Dermis microvascular lymphatic vessel endothelial cell (primary cell): ENCODE measurements around the gene COPZ1. TPM values are rescaled to one million over a fixed set of nuclear protein-coding genes. Genes with fewer than 3 reads are reported as not detected.
A peak's percentile ranks its signal among the peaks of the same experiment; 100 is the strongest.
"Not testable (repeated sequence)": the region's sequence is repeated elsewhere in the genome, so short reads cannot be mapped to it uniquely, and the experiment has no call there.

Source experiments
- DNase-seq, 2 donors: peaks; one replicate each; pipeline versions ENCODE4 v3.0.0 to v3.0.0-alpha.2; 2010; ENCODE audit warnings: low read depth in 2 of 2
- total RNA-seq: library from RNA; depleted of rRNA; stranded (reverse); fragments of >200 nt; gene quantifications from 2 replicates; pipeline ENCODE4 v1.2.1, GENCODE V29; 2014

COPZ1 gene
- total RNA-seq, 1 donor from 2014 or later: 75.4 TPM

GRCh38 chr12:54294152-54294952, 30.6 kb upstream of the COPZ1 start:
- peak; percentile 15 to 53 for DNase-seq

DNA sequence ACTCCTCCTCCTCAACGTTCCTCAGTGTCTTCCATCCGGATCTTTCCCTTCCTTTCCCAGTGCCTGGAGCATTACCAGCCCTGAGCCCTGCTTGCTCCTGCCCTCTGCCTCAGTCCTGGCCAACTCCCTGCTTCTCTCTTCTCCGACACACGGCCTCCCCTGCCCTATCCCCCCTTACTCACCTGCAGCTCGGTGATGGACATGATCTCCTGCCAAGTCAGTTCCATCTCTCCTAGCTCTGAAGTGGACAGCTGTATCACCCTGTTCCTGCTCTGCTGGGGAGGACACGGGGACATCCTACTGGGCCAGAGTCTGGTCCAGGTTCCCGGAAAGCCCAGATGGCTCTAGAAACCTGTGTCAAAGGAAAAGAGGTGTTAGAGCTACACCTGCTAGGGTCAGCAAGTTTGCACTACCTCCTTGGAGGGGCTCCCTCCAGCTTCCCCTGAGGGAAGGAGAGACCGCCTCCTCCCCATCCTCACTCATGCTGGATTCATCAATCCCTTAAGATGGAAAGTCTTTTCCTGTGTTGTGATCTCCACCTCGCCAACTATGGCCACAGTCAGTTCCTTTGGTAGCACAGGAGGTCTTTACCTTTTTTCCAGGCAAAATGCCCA, 29.9 kb upstream of the COPZ1 start:
- no peak for DNase-seq

DNA sequence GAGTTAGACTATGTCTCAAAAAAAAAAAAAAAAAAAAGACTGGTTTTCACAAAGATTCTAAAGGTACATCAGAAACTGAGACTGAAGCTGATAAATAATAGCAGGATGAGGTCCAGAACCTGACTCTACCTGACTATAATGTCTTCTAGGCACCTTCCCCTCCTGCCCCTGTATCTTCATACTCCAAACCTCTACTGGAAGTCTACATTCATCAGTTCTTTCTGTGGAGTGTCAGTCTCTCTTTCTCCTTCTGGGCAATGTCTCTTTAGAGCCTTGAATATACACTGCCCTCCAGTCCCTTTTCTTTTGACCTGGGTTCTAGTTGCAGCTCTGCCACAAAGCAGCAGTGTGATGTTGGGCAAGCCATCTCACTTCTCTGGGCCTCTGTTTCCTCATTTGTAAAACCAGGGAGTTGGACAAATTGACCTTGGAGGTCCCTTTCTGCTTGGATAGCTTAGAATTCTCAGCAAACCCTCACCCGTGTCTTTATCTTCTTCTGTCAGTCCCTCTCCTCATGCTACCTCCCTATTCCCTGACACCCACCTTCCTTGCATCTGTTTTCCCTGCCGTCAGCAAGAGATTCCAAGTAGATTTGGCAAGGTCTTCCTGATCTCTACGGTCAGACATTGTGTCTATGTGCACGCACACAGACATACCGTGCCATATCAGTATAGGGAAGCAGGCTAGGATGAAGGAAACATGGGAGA, 28.4 kb upstream of the COPZ1 start:
- no peak for DNase-seq

GRCh38 chr12:54298904-54299303, 26.0 kb upstream of the COPZ1 start:
- DNase-seq: no peak

- DNase-seq: no peak
These were observed 25.3 kb upstream of the COPZ1 start for GRCh38 chr12:54299515-54300224.

DNA sequence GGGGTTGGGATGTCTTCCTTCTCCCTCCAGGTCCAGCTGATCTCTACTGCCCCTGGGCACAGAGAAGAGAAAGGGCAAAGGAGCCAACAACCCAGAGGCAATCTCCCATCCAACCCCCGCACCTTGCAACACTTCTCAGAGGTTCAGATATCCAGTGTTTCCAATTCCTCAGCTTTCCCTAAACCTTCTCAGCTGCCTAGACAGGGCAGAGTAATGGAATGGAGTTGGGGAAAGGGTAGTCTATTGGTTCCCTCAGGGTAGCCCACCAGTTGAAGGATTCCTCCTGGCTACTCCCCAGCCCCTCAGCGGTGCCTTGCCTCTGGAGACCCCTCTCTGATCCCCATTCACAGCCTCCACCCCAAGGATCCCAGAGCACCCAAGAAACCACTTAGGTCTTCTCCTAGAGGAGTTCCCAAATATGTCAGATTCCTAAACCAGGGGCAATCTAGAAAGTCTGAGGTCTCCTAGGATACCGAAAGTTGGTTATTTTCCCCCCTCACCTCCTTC, 24.7 kb upstream of the COPZ1 start:
- no peak for DNase-seq

- DNase-seq: peak in 1 of 2 donors; percentile 19
These were observed 24.1 kb upstream of the COPZ1 start, which contains the start of gene NFE2 for GRCh38 chr12:54300732-54301427. TSS of gene NFE2 (minus strand) at chr12:54301015. CDS start at chr12:54295248, 5,767 bp downstream.

- DNase-seq: no peak
These were observed 23.4 kb upstream of the COPZ1 start for GRCh38 chr12:54301428-54302048.

DNA sequence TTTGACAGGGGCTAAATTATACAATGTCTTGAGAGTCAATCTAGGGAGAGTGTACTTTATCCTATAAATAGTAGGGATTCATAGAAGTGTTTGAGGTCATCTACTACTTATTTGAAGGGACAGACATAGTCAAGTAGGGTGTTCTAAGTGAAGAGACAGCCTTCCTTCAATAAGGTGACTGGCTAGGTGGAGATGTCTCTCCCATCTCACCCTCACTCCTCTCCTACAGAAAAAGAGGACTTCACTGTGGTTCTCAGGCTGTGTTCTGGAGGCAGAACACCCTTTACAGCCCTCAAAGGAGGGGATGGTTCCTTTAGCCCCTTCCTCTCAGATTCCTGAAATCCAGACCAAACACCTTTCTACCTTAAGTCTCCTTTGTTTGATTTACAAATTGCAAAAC, 21.3 kb upstream of the COPZ1 start:
- no peak for DNase-seq

DNA sequence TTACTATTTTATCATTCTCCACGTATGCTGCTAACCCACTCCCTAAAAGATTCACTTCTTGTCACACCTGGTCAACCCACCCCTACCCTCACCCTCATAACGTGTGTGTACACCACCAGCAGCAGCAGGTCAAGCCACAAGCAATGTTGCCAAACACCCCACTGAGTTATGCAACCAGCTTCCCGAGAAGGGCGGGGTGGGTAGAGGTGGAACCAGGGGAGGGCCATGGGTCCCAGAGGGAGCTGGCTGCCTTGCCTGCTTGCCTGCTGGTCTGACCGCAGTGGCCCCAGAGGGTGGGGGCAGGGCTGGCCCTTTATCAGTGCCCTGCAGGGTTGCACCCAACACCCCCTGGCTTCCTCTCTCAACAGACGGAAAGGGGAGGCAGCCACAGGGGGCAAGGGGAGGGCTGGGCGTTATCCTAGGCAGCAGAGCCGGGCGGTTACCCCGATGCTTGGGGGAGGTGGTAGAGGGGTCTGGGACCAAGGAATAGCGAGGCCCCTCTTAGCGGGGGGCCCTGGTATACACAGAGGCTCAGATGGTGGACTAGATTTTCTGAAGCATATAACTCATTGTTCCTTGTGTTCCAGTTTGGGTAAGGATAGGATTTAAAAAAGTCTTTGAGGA, 20.6 kb upstream of the COPZ1 start:
- no peak for DNase-seq

DNA sequence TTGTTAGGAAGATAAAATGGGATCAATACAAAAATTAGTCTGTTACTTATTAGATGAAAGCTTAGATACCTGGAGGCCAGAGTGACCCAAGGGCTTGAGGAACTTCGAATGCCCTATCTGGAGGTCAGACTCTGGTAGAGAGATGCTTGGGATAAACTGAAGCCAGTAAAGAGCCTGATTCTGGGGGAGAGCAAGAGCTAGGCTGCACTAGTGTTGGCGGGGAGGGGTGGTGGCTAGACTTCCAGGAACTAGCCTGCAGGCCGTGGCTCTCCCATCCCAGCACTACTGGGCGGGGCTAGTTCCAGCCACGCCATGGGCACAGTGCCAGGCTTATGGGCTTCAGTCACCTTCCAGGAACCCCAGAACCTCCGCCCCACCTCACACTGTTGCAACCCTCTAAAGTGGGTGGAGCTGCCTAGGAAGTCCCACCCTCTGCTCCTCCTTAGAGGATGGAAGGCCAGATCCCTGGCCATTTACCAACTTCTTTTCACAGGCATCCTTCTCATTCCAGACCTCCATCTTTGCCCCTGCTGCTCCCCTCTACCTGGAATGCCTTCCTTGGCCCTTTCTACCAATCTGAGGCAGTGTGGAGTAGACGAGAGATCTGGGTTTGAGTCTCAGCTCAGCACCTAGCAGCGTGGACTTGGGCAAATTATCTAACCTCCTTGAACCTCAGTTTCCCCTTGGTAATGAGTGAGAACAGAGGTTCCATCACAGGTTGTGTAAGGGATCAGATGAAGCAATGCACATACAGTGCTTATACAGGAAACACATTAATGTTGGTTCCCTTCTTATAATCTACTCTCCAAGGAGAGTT, 17.8 kb upstream of the COPZ1 start:
- DNase-seq: no peak

DNA sequence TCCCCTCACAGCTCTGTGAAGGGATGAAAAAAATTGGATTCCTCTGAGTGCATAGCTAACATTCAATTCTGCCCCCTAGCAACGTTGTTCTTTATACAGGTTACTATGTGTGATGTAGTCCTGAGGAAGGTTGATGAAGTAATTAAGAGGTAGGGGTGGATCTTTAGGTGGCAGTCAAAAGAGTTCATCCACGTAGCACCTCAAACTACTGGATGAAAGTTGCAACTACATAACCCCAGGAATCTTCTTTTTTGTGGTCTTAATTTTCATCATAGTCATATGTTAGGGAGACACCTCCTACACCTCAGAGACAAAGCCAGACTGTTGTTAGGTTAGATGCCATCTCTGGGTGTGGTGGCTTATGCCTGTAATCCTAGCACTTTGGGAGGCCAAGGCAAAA, 13.9 kb upstream of the COPZ1 start:
- no peak for DNase-seq

- DNase-seq: not testable (repeated sequence)
These were observed 12.6 kb upstream of the COPZ1 start for GRCh38 chr12:54312309-54312708.

- no peak for DNase-seq
These were observed 3.6 kb upstream of the COPZ1 start for GRCh38 chr12:54321363-54321762.

DNA sequence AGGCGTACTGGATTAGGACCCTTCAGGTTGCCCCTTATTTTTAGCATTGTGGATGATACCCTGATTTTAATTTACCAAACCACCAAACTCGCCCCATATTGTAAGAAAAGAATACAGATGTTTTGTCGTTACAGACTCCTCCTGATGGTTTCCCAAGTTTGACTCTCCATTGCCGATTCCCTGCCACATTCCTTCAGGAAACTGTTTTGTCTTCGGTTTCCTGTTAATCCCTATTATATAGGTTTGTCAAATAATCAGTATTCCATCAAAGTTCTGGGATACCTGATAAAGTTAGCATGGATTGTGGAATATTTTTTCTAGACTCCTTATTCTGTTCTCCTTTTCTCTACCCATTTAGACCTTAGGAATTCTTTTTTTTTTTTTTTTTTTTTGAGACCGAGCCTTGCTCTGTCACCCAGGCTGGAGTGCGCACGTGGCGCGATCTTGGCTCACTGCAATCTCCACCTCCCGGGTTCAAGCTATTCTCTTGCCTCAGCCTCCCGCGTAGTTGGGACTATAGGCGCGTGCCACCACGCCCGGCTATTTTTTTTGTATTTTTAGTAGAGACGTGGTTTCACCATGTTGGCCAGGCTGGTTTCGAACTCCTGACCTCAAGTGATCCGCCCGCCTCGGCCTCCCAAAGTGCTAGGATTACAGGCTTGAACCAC, 645 bp downstream of the COPZ1 start:
- DNase-seq: not testable (repeated sequence)

GRCh38 chr12:54328595-54329337, 3.8 kb downstream of the COPZ1 start:
- DNase-seq: no peak

GRCh38 chr12:54329759-54330158, 4.8 kb downstream of the COPZ1 start:
- DNase-seq: no peak

GRCh38 chr12:54330442-54330841, 5.5 kb downstream of the COPZ1 start:
- DNase-seq: no peak
